Thyroid gland (tissue), 4 donors: Measurements from ENCODE around the gene SERPINB13. TPM values are rescaled to one million over a fixed set of nuclear protein-coding genes. Genes with fewer than 3 reads are reported as not detected.

Source experiments
- DNase-seq, 2 donors: peaks; one replicate each; pipeline ENCODE4 v3.0.0-alpha.2; 2019
- H3K27ac ChIP-seq, 3 donors: fragments of 200-600 bp; sonication (generic); 1 replicate in 2 of 3; 2 replicates in 1 of 3; pipeline ENCODE4 v1.5.1; 2016 to 2019; ENCODE audit warnings: mild to moderate bottlenecking in 1 of 3, moderate library complexity in 1 of 3
- H3K27me3 ChIP-seq: fragments of 200-600 bp; sonication (generic); one replicate; pipeline ENCODE4 v1.5.1; 2019
- H3K36me3 ChIP-seq, 2 donors: fragments of 200-600 bp; sonication (generic); one replicate each; pipeline ENCODE4 v1.5.1; 2016 to 2019
- H3K4me1 ChIP-seq, 2 donors: fragments of 200-600 bp; sonication (generic); one replicate each; pipeline ENCODE4 v1.5.1; 2017 to 2019
- H3K4me3 ChIP-seq, 3 donors: fragments of 200-600 bp; sonication (generic); replicated peaks in 1 of 3; 1 replicate in 2 of 3; 2 replicates in 1 of 3; pipeline ENCODE4 v1.5.1; 2016; ENCODE audit warnings: mild to moderate bottlenecking in 1 of 3
- H3K9me3 ChIP-seq: fragments of 200-600 bp; sonication (generic); one replicate; pipeline ENCODE4 v1.5.1; 2017
- CTCF ChIP-seq, 6 experiments: fragments of 200-600 bp in 3 of 6; fragments of 450-650 bp in 3 of 6; sonication (generic) in 3 of 6; IDR thresholded peaks; one replicate each; pipeline ENCODE4 v1.5.1; 2016 to 2019; ENCODE audit warnings: antibody characterized with exemption in 6 of 6, mild to moderate bottlenecking in 2 of 6, inconsistent platforms in 1 of 6, moderate library complexity in 1 of 6
- POLR2A ChIP-seq, 2 donors: fragments of 450-650 bp; IDR thresholded peaks; one replicate each; pipeline ENCODE4 v1.6.1; 2017; ENCODE audit warnings: antibody characterized with exemption in 2 of 2, mild to moderate bottlenecking in 2 of 2, moderate library complexity in 1 of 2
- WGBS, 2 donors: methylation state at CpG; one replicate each; pipeline ENCODE4 v1.1.5; 2017; 5-methylcytosine and 5-hydroxymethylcytosine counted together
- intact Hi-C: fragments of 100-400 bp; cut with DNase I; formaldehyde crosslinking; loops from one replicate; pipeline ENCODE4 v1.15.1; 2023
- total RNA-seq, 4 donors: library from RNA; depleted of rRNA; stranded (reverse); fragments of >200 nt; gene quantifications; one replicate each; pipeline ENCODE4 v1.2.3, GENCODE V29; 2016

The SERPINB13 gene
- total RNA-seq, 4 donors from 2014 or later, result not detected

GRCh38 chr18:63646936-63647335 lies 59.8 kb downstream of the SERPINB13 start:
- no peak for DNase-seq
- H3K27me3 ChIP-seq, result no peaks in the 10 kb centered on the region
- no peaks in the 10 kb centered on the region for H3K9me3 ChIP-seq
- H3K36me3 ChIP-seq, result no peaks in the 10 kb centered on the region
- no peak for TF ChIP-seq POLR2A (IDR thresholded peaks at IDR 0.05)
- TF ChIP-seq CTCF (IDR thresholded peaks at IDR 0.05), result no peak
- no peak overlapping the region for H3K4me3 ChIP-seq
- intact Hi-C loops, result no loop called here
- H3K27ac ChIP-seq, result no peak overlapping the region
- H3K4me1 ChIP-seq, result no peaks in the 10 kb centered on the region

- intact Hi-C loops, result no loop called here
- TF ChIP-seq POLR2A (IDR thresholded peaks at IDR 0.05) (no peak), CTCF (IDR thresholded peaks at IDR 0.05) (no peak)
- Histone ChIP-seq H3K36me3 (no peaks in the 10 kb centered on the region), H3K4me3 (no peak overlapping the region), H3K27me3 (no peaks in the 10 kb centered on the region), H3K4me1 (no peaks in the 10 kb centered on the region), H3K27ac (no peak overlapping the region), H3K9me3 (no peaks in the 10 kb centered on the region)
- DNase-seq, result no peak
- 70 to 74% methylated on average over 7 of the region's 7 CpGs for WGBS, 2 donors
Measured at GRCh38 chr18:63648241-63648640, 61.1 kb downstream of the SERPINB13 start.

Other genes starting within 250 kb of the SERPINB13 start
- gene KDSR, start 220.1 kb upstream of the SERPINB13 start, total RNA-seq, result 10 to 100 TPM; 30.7 to 85.7 (median 46.8) TPM
- 10 to 100 TPM; 36.0 to 50.5 (median 40.9) TPM for gene VPS4B, start 164.9 kb upstream of the SERPINB13 start, total RNA-seq
- not detected for gene SERPINB5, start 110.4 kb upstream of the SERPINB13 start, total RNA-seq
- not detected for gene SERPINB12, start 45.0 kb upstream of the SERPINB13 start, total RNA-seq
- gene SERPINB4, start 56.9 kb downstream of the SERPINB13 start, total RNA-seq, result not detected
- not detected for gene SERPINB3, start 74.5 kb downstream of the SERPINB13 start, total RNA-seq
- gene SERPINB11, start 115.6 kb downstream of the SERPINB13 start, total RNA-seq, result not detected
- gene SERPINB7, start 188.1 kb downstream of the SERPINB13 start, total RNA-seq, result not detected